ENCODE data around the gene WDR18. TPM values are rescaled to one million over a fixed set of nuclear protein-coding genes. Genes with fewer than 3 reads are reported as not detected.
A peak's percentile ranks its signal among the peaks of the same experiment; 100 is the strongest.

Gene WDR18
- total and polyA plus RNA-seq, 2 of the 4 experiments (the other 2 are of a cell fraction) = 37.1 to 56.9 TPM

DNA sequence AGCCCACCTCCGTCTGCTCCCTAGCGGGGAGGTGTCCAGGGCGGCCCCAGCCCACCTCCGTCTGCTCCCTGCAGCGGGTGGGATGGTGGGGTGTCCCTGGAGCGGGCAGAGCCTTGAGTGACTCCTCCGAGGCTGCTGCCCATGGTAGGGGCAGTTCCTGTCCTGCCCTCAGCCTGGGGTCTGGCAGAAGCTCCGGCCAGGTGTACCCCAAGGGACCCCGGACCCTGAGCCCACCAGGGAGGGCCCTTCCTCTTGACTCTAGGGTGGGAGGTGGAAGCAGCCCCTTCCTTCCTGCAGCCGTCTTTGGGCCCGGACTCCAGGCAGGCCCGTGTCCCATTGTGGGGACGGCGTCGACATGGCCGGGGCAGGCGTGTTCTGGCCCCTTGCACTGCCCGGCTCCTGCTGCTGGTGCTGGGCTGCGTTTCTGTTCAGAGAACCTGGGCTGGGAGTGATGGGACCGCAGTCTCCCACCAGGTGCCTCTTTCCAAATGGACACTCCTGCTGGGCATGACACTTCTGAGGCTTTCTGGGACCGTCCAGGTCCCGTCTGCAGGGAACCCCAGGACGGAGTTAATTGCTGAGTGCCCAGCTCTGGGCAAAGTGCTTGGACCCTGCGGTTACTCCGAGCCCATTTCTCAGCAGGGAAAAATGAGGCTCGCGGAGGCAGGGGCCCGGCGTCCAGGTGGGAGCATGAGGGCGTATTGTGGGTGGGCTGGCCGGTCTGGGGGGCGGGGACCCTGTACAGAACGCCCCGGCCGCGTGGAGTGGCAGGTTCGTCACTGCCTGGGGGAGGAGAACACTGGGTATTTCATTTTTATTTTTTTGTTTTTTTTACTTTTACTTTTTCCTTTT is 38.5 kb upstream of the WDR18 start:
- no peak for DNase-seq
- Histone ChIP-seq H2BK15ac (ENCODE audit: low read depth, low read length) (no peak overlapping the region), H2AK9ac (replicated peaks; ENCODE audit: low read depth, low read length, poor library complexity) (no peak overlapping the region), H2AK5ac (ENCODE audit: low read depth, low read length) (no peak overlapping the region), H2BK5ac (ENCODE audit: low read depth, low read length, poor library complexity, severe bottlenecking) (no peak overlapping the region), H4K20me1 (ENCODE audit: insufficient read depth, low read length) (peaks cover 81% of the 10 kb centered on the region), H3K18ac (ENCODE audit: low read depth, low read length) (no peak overlapping the region), H3K27ac (ENCODE audit: insufficient read depth, low read length) (no peak overlapping the region), H4K5ac (ENCODE audit: low read depth, low read length) (no peak overlapping the region), H2AFZ (replicated peaks; ENCODE audit: low read length, poor library complexity) (peak overlapping the region; percentile 11), H3K9ac (ENCODE audit: low read depth, low read length) (no peak overlapping the region), H3K9me3 (ENCODE audit: control insufficient read depth, insufficient read depth, low read length) (no peaks in the 10 kb centered on the region), H3K4ac (ENCODE audit: low read depth, low read length) (no peak overlapping the region), H3K27me3 (ENCODE audit: control insufficient read depth, insufficient read depth, low read length) (no peaks in the 10 kb centered on the region), H2BK20ac (ENCODE audit: low read depth, low read length) (no peak overlapping the region), H3K4me2 (ENCODE audit: low read depth, low read length) (no peak overlapping the region), H4K91ac (ENCODE audit: insufficient read depth, low read depth, low read length) (no peak overlapping the region), H3K79me1 (ENCODE audit: low read depth in 1 of 2, low read length in 2 of 2) (peaks cover 3 to 71% of the 10 kb centered on the region in 2 experiments), H3K56ac (ENCODE audit: extremely low read depth, insufficient read depth, low read length) (no peak overlapping the region), H3K23ac (ENCODE audit: low read depth, low read length) (no peak overlapping the region), H3K4me1 (ENCODE audit: control insufficient read depth, insufficient read depth, low read length) (peaks cover 8% of the 10 kb centered on the region; the same call in 1 of the 2 replicates), H3K4me3 (ENCODE audit: insufficient read depth, low read depth, low read length) (no peak overlapping the region), H3K36me3 (ENCODE audit: control insufficient read depth, insufficient read depth, low read length) (peaks cover 43% of the 10 kb centered on the region), H2BK120ac (ENCODE audit: low read depth, low read length) (no peak overlapping the region), H3K9me1 (ENCODE audit: insufficient read depth, low read length) (peaks cover 9% of the 10 kb centered on the region; the same call in 1 of the 2 replicates), H4K8ac (ENCODE audit: low read depth in 2 of 2, low read length in 2 of 2) (no peak overlapping the region), H3K14ac (replicated peaks; ENCODE audit: low read depth, low read length) (no peak overlapping the region)
- intact Hi-C loops (cut with micrococcal nuclease) (no loop called here), in situ Hi-C loops (cut with MboI; ENCODE audit: low sequenced_read_pairs) (no loop called here), dilution Hi-C loops (cut with HindIII; ENCODE audit: low sequenced_read_pairs, unreplicated experiment) (no loop called here)
- ATAC-seq (ENCODE audit: low read depth) = no peak
- BruUV-seq (replicated peaks) = no TSS peak
- 92% methylated on average over 13 of the region's 37 CpGs; no CpG with 5 or more reads in 1 of the 2 experiments for WGBS, 2 experiments (ENCODE audit: extremely low coverage in 2 of 2, insufficient read length in 1 of 2)
- POLR2A ChIA-PET (ENCODE audit: unreplicated experiment) = no interaction called here
- TF ChIP-seq RAD21 (IDR thresholded peaks at IDR 0.05; ENCODE audit: low read length) (no peak), SMC3 (IDR thresholded peaks at IDR 0.05; ENCODE audit: low read depth, low read length) (no peak), CEBPB (IDR thresholded peaks at IDR 0.05; ENCODE audit: low read depth, low read length) (no peak), MAFK (IDR thresholded peaks at IDR 0.05; ENCODE audit: low read depth, low read length) (no peak), CHD1 (IDR thresholded peaks at IDR 0.05; ENCODE audit: low read depth, low read length) (no peak), BHLHE40 (IDR thresholded peaks at IDR 0.05; ENCODE audit: low read depth, low read length) (no peak), POLR2A (IDR thresholded peaks at IDR 0.05; ENCODE audit: low read depth, low read length) (no peak)
- TF ChIP-seq, protein P1, sequence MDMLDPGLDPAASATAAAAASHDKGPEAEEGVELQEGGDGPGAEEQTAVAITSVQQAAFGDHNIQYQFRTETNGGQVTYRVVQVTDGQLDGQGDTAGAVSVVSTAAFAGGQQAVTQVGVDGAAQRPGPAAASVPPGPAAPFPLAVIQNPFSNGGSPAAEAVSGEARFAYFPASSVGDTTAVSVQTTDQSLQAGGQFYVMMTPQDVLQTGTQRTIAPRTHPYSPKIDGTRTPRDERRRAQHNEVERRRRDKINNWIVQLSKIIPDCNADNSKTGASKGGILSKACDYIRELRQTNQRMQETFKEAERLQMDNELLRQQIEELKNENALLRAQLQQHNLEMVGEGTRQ (IDR thresholded peaks at IDR 0.05; ENCODE audit: low read depth, low read length) = no peak
- CTCF ChIA-PET = no interaction called here
